Endometrial microvascular endothelial cells (primary cell): ENCODE measurements around the gene TRIM9. TPM values are rescaled to one million over a fixed set of nuclear protein-coding genes. Genes with fewer than 3 reads are reported as not detected.

Source experiments
- in situ Hi-C: cut with HindIII; loops from 2 replicates; pipeline ENCODE4 v1.10.0; 2017; ENCODE audit warnings: low sequenced_read_pairs, low pct_unique_long_range_greater_than_20kb; ENCODE audit errors: inconsistent ontology term
- total RNA-seq: library from RNA; depleted of rRNA; stranded (reverse); fragments of >200 nt; gene quantifications from one replicate; pipeline ENCODE4 v1.2.3, GENCODE V29; 2015; ENCODE audit errors: inconsistent ontology term

Gene TRIM9
- total RNA-seq, 1 donor from 2014 or later, result not detected

- in situ Hi-C loops, result no loop called here
Measured at GRCh38 chr14:51095854-51096823, 1.2 kb upstream of the TRIM9 start.

DNA sequence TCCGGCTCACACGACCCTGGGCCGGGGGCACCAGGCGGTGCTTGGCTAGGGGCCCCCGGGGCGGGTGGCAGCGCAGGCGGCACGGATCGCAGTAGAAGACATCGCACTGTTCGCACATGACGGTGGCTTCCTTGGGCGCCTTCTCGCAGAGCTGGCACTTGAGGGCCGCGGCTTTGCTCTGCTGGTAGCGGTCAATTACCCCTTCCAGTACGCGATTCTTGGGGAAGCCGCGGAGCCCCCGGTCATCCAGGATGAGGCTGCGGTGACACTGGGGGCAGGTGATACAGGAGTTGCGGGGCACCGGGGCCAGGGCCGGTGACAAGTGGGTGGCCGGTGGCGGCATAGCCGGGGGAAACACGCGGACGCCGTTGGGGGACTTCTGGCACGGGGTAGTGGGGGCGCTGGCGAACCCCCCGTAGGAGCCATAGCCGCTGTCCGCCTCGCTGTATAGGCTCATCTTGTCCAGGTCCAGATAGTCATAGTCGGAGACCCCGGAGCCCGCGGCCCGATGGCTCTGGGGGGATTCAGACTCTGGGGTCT is 553 bp downstream of the TRIM9 start:
- in situ Hi-C loops, result no loop called here

DNA sequence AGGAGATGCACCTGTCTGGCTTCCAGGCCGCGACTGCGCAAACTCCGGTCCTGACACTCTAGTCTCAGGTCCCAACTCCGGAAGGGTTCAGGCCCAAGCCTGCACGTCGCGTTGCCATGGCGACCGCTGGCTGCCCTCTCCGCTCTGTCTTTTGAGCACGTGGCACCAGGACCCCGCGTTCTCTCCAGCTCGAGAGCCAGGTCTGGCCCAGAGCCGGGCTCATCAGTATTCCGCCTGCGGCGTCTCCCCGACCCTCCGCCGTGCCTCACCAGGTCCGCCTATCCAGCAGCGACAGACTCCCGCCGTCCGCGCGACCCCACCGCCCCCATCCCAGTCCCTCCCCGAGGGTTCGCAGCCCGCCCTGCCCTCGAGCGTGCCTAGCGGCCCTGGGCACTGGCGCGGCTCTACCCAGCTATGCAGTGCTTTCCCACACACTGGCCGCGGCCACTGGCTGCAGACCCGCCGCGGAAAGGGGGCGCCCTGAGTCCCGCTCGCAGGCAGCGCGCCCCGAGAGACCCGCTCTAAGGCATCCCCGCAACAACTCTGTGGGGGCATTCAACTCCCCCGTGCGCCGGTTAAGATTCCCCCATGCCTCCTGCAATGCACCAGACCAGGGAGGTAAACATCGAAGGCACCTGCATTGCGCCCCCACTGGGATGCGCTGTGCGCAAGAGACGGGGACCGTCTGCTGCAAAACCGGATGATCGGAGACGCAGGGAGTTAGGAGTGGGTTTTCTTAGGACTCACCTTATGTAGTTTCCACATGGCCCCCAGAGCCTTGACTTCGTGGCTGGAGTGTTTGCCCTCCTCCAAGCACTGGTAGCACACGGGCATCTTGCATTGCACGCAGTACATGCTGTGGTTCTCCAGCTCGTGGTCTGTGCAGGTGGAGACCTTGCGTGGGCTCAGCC is 1.3 kb downstream of the TRIM9 start:
- in situ Hi-C loops, result no loop called here

DNA sequence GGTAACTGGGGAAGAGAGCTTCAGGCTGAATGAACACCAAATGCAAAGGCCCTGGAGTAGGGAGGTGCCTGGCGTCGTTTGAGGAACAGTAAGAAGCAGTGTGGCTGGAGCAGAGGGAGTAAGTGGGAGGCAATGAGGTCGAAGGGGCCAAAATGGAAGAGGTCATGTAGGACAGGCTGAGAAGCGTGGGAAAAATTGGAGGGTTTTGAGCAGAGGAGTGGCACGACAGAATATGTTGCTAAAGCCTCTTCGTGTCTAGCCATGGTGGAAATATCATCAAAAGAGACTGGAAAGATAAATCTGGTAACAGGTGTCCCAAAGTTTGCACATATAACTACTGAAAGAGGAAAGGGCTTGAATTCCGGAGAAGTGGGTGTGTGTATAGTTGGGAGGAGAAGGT is 1.9 kb downstream of the TRIM9 start:
- in situ Hi-C loops, result no loop called here

DNA sequence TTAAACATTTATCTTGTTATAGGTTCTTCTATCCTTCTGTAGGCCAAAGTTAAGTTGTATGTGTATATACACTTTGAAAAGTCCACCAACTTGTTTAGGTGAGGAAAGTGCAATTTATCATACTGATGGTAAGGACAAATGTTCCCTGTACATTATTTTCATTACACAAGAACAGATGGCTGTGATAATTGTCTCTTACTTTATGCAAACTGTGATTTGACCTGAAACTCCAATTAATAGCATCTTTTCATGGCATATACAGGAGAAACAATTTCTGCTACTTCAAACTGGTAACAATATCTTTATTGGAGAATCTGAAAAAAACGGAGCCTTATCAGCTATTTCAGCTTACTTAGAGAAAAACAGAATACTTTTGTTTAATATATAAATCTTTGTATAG is 5.6 kb downstream of the TRIM9 start:
- in situ Hi-C loops, result no loop called here

- in situ Hi-C loops, result no loop called here
Measured at GRCh38 chr14:51087031-51087441, 7.9 kb downstream of the TRIM9 start.

DNA sequence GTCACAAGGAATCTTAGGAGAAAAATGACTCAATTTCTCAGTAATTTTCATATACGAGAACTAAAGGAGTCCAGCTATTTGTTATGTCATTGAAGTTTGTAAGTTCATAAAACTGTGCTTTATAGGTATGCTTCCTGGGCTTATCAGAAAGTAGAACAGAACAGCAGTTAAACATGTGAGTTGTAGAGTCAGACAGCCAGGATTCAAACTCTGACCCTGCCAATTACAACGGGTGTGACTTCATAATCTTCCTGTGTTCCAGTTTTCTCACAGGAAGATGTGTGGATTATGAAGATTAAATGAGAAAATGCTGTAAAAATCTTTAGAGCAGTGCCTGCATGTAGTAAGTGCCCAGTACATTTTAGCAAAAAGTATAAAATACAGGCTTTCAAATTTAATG is 8.9 kb downstream of the TRIM9 start:
- in situ Hi-C loops, result no loop called here

DNA sequence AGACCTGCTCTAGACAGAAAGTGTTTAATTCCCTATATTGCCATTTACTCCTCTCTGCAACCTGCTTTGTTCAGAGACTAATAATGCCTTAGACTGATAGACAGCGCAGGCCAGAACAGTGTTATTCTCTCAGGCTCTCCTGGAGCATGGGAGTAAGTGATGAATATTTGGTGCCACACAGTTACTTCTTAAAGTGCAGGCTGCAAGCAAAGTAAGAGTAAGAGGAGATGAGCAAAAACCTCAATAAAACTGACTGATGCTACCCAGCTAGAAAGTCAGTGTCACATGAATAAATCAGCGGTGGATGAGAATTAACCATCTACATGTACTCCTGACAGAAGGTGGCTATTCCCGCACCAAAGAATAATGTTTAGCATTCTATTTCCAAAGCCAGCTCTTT is 9.9 kb downstream of the TRIM9 start:
- in situ Hi-C loops, result no loop called here

- in situ Hi-C loops, result no loop called here
Measured at GRCh38 chr14:51084507-51084906, 10.4 kb downstream of the TRIM9 start.

- in situ Hi-C loops, result no loop called here
Measured at GRCh38 chr14:51082349-51082748, 12.6 kb downstream of the TRIM9 start.

DNA sequence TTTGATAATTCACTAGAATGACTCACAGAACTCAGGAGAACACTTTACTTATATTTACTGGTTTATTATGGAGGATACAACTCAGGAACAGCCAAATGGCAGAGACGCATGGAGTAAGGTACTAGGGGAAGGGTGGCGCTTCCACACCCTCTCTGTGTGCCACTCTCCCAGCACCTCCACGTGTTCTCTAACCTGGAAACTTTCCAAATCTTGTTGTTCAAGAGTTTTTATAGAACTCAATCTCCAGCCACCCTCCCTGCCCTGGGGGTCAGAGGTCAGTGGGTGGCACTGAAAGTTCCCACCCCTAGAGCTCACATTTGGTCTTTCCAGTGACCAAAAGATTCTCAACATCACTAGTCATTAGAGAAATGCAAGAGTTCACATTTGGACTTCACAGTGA is 13.2 kb downstream of the TRIM9 start:
- in situ Hi-C loops, result no loop called here

GRCh38 chr14:51081209-51081608 is 13.7 kb downstream of the TRIM9 start:
- in situ Hi-C loops, result no loop called here

GRCh38 chr14:51080645-51081044 is 14.3 kb downstream of the TRIM9 start:
- in situ Hi-C loops, result no loop called here

GRCh38 chr14:51079489-51079888 is 15.4 kb downstream of the TRIM9 start:
- in situ Hi-C loops, result no loop called here

DNA sequence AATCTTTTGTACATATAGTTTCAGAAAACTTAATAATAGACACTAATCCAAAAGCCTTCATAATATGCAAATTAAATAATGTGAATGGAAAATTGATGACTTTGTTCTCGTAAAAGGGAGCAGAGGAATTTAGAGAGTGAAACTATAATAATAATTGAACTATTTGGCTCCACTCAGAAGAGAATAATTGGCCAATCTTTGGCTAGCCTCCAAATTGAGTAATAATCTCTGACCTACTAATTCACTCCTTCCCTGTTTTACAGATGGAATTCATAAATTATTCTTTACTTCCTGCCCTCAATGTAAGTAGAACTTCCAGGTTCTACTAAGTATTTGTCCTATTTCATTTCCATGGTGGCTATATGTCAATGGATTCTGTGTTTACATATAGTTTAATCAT is 15.8 kb downstream of the TRIM9 start:
- in situ Hi-C loops, result no loop called here

DNA sequence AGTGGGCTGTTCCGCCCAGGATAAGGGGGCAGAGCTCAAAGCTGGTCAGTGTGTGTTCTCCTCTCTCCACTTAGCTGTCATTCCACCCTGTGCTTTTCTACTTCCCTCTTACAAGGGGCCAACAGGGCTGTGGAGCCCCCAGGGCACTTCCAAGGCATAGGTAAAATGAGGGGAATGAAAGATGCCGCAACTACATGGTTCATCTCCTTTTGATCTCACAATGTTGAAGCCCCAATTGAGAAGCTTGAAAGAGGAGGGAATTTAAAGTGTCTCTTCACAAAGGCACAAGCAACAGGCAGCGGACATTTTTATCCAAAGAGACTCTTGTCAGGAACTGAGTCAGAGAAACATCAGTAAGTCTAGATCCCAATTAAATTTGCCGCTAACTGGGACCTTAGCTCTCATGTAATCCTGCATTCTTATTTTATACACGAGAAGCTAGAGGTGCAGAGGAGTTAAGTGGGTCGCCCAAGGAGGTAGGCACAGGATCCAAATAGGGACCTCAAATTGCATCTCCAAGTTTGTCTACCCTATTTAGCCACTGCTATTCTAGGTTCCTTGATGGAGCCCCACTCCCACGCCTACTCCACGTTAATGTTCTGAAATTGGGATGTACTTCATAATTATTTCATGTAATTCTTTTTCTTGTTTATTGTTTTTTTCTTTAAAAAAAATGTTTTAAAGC is 20.1 kb downstream of the TRIM9 start:
- in situ Hi-C loops, result no loop called here

GRCh38 chr14:51073731-51074130 is 21.2 kb downstream of the TRIM9 start:
- in situ Hi-C loops, result no loop called here

DNA sequence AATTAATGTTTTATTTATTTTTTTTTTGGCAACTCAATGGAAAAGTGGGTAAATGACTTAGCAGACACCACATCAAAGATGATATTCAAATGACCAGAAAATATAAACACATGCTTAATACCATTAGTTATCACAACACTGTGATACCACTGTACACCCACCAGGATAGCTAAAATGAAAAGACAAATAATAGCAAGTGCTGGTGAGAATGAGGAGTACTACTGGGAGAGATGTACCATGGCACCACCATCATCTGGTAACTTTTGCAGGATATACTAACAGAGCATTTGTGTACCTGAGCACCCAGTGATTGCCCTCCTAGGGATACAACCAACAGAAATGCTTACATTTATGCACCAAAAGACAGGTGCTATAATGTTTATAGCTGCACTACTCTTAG is 21.9 kb downstream of the TRIM9 start:
- in situ Hi-C loops, result no loop called here

DNA sequence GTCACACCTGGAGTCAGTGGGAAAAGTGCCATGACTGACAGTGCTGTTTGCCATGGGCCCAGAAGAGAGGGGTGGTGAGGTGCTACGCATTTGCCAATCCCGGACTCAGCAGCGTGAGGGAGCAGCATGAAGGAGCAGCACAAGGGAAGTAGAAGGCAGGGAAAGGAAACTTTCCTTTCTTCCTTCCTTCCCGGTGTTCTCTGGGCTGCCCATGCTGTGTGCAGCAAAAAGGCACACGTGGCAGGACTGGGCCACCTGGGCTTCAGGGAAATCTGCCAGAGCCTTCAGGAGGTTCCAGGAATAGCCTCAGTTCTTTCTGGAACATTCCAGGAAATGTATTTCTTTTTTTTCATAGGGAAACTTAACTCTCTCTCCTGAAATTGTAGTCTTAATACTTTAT is 23.0 kb downstream of the TRIM9 start:
- in situ Hi-C loops, result no loop called here
